ES-I3 (cell line): ENCODE measurements around the gene BLID.

Source experiments
- H3K36me3 ChIP-seq: 2 replicates; pipeline ENCODE4 v1.6.1; 2013; ENCODE audit warnings: mild to moderate bottlenecking, low read length, control low read depth, moderate library complexity; ENCODE audit not compliant: insufficient read depth
- H3K4me1 ChIP-seq: 2 replicates; pipeline ENCODE4 v1.6.1; 2013; ENCODE audit warnings: mild to moderate bottlenecking, control low read depth, low read length; ENCODE audit not compliant: insufficient read depth
- H3K9ac ChIP-seq: 2 replicates; pipeline ENCODE4 v1.6.1; 2013; ENCODE audit warnings: low read depth, mild to moderate bottlenecking, low read length, moderate library complexity
- H3K9me3 ChIP-seq: 2 replicates; pipeline ENCODE4 v1.6.1; 2013; ENCODE audit warnings: mild to moderate bottlenecking, low read length, moderate library complexity; ENCODE audit not compliant: control insufficient read depth, insufficient read depth

Gene BLID

DNA sequence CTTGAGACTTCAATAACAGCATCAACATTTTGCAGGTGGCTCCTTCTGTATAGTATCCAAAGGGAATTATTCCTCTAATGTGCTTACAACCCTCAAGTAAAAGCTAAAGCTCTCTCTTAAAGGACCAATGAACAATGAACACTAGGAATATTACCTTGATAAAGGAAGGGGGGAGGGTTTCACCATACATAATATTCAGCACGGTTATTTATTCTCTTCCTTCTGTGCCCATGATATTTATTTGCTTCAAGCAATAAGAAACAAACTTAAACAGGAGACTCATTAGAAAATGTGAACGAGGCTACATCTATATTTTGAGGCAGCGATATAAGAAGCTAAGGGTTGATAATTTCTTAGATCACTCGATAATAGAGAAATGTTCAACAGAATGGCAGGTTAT, 21.2 kb downstream of the BLID start:
- no peaks in the 10 kb centered on the region for H3K36me3 ChIP-seq
- H3K9ac ChIP-seq: no peak overlapping the region
- no peaks in the 10 kb centered on the region for H3K9me3 ChIP-seq
- H3K4me1 ChIP-seq: peaks cover 8% of the 10 kb centered on the region; the same call in 1 of the 2 replicates

DNA sequence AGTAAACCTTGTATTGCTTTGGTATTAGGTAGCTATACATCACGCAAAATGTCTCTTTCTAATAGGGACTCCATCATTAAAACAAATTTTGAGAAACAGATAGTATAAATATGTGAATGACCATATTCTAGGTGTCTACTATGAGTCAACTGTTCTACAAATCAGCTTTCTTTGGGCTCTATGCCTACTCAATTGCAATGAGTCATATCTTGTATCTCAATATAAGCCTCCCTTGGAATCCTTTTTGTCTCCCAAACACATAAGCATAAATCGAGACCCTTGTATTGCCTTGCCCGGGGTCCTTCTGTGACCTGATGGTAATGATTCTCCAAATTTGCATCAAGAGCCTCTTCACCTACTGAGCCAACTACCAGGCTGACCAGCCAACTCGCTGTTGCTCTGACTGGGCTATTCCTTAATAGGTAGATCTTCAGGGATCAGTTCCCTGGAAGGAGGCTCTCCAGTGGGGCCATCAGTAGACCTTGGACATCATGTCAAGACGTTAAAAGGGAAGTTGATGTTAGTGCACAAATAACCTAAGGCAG, 22.2 kb downstream of the BLID start:
- Histone ChIP-seq H3K4me1 (peaks cover 8% of the 10 kb centered on the region; the same call in 1 of the 2 replicates), H3K9ac (no peak overlapping the region), H3K36me3 (no peaks in the 10 kb centered on the region), H3K9me3 (no peaks in the 10 kb centered on the region)

GRCh38 chr11:122091835-122092234, 24.2 kb downstream of the BLID start:
- no peak overlapping the region for H3K9ac ChIP-seq
- no peaks in the 10 kb centered on the region for H3K36me3 ChIP-seq
- H3K4me1 ChIP-seq: no peaks in the 10 kb centered on the region

GRCh38 chr11:122089111-122089510, 26.9 kb downstream of the BLID start:
- Histone ChIP-seq H3K9ac (no peak overlapping the region), H3K9me3 (no peaks in the 10 kb centered on the region), H3K36me3 (no peaks in the 10 kb centered on the region), H3K4me1 (no peaks in the 10 kb centered on the region)

More at GRCh38 chr11:122091835-122092234, 24.2 kb downstream of the BLID start:
- H3K9me3 ChIP-seq: no peaks in the 10 kb centered on the region

GRCh38 chr11:122085712-122086111, 30.3 kb downstream of the BLID start:
- Histone ChIP-seq H3K4me1 (no peaks in the 10 kb centered on the region), H3K36me3 (no peaks in the 10 kb centered on the region), H3K9me3 (no peaks in the 10 kb centered on the region), H3K9ac (no peak overlapping the region)

GRCh38 chr11:122085264-122085663, 30.8 kb downstream of the BLID start:
- no peaks in the 10 kb centered on the region for H3K9me3 ChIP-seq
- no peaks in the 10 kb centered on the region for H3K4me1 ChIP-seq
- H3K9ac ChIP-seq: no peak overlapping the region
- no peaks in the 10 kb centered on the region for H3K36me3 ChIP-seq

GRCh38 chr11:122082205-122082604, 33.8 kb downstream of the BLID start:
- Histone ChIP-seq H3K9ac (no peak overlapping the region), H3K36me3 (no peaks in the 10 kb centered on the region), H3K4me1 (no peaks in the 10 kb centered on the region), H3K9me3 (no peaks in the 10 kb centered on the region)

DNA sequence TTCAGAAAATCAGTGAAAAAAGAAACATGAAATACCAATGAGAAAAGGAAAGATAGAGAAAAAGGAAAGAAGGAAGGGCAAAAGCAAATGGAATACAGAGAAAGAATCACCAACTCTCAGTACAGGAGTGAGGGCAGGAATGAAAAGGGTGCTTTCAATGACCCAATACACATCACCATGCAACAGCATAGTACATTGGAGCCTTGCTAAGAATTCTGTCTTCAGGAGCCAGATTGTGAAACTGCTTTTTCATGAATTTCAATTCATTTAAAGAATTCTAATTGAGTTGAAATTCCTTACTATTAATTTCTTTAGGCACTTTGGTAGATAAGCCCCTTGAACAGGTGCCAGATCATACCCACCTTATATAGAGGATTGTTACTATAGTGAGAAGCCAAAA, 34.9 kb downstream of the BLID start:
- no peaks in the 10 kb centered on the region for H3K9me3 ChIP-seq
- H3K36me3 ChIP-seq: no peaks in the 10 kb centered on the region
- H3K4me1 ChIP-seq: no peaks in the 10 kb centered on the region
- no peak overlapping the region for H3K9ac ChIP-seq

DNA sequence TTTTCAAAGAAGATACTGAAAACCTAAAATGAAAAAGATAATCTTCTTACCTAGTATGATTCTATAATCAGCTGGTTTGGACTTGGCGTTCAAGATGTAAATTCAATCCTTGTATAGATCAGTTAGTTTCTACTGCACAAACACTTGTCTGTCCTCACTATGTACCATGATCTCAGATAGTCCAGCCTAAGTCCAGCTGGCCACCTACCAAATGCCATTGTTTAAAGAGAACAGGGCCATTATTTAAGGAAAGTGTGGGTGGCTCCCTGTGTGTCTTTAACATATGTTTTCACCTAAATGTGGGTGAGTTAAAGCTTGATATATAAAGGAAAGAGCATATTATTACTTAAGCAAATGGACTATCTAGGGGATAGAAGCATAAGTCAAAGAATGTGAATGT, 38.6 kb downstream of the BLID start:
- H3K36me3 ChIP-seq: no peaks in the 10 kb centered on the region; the same call in 1 of the 2 replicates
- H3K9ac ChIP-seq: no peak overlapping the region
- H3K4me1 ChIP-seq: no peaks in the 10 kb centered on the region
- H3K9me3 ChIP-seq: no peaks in the 10 kb centered on the region

DNA sequence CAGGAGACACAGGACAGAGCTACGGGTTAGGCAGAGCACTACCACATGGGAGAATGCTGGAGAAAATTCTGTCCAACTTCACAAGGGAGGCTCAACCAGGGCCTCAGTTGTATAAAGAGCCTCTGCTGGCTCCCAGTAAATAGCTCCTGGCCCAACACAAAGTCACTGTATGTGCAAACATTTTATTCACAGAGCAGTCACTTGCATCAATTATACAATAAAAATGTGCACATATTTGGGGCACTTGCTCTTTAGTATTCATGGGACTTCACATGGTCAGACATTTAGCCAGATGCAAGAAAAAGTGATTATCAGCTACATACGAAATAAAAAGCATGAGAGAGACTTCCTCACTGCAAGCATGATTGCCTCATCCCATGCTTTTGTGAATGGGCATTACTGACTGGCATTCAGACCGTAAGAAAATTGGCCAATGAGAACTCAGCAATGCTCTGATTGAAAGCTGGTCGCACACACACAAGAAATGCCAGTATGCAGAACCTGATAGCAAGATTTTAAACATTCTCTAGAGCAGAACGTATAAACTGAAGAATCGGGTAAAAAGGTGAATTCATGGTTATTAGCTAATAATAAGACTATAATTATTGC, 39.4 kb downstream of the BLID start:
- Histone ChIP-seq H3K4me1 (no peaks in the 10 kb centered on the region), H3K9ac (no peak overlapping the region), H3K9me3 (no peaks in the 10 kb centered on the region), H3K36me3 (no peaks in the 10 kb centered on the region; the same call in 1 of the 2 replicates)

DNA sequence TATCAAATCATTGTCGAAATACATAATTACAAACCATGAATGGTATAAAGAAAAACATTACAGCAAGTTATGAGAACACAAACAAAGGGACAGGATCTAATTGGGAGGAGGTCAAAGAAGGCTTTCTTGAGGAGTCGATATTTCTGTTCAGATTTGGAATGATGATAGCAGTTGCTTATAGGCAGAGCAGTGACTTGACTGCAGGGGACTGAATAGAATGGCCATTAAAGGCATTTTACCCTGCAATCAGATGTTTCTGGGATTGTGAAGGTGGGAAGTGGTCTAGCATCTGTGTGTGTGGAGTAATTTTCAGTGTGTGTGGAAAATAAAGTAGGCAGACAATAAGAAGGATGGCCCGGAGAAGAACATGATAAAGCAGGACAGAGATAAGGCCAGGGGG, 41.0 kb downstream of the BLID start:
- no peaks in the 10 kb centered on the region for H3K4me1 ChIP-seq
- H3K9me3 ChIP-seq: no peaks in the 10 kb centered on the region
- H3K36me3 ChIP-seq: no peaks in the 10 kb centered on the region; the same call in 1 of the 2 replicates
- H3K9ac ChIP-seq: no peak overlapping the region

DNA sequence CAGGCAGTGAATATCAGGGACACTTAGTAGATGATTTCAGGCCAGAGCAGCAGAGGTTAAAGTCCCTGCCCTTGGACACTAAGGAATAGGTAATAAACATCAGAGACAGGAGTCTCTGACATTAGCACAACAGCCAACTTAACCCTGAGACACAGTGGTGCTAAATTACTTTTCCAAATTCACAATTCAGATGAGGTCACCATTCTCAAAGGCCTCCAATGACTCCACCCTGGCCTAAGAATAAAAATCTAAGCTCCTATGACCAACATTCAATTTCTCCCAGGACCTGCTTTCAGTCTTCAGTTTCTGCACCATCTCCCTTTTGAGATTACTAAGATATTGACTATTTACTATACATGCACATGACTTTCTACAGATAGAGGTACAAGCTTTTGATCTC, 42.0 kb downstream of the BLID start:
- H3K36me3 ChIP-seq: no peaks in the 10 kb centered on the region; the same call in 1 of the 2 replicates
- H3K4me1 ChIP-seq: no peaks in the 10 kb centered on the region
- no peak overlapping the region for H3K9ac ChIP-seq
- H3K9me3 ChIP-seq: no peaks in the 10 kb centered on the region

GRCh38 chr11:122071709-122072202, 44.3 kb downstream of the BLID start:
- Histone ChIP-seq H3K36me3 (no peaks in the 10 kb centered on the region; the same call in 1 of the 2 replicates), H3K9me3 (no peaks in the 10 kb centered on the region), H3K4me1 (no peaks in the 10 kb centered on the region), H3K9ac (no peak overlapping the region; the same call in 1 of the 2 replicates)

- Histone ChIP-seq H3K36me3 (no peaks in the 10 kb centered on the region), H3K4me1 (no peaks in the 10 kb centered on the region), H3K9me3 (no peaks in the 10 kb centered on the region; the same call in 1 of the 2 replicates), H3K9ac (no peak overlapping the region)
Measured at GRCh38 chr11:122069707-122070360, 46.2 kb downstream of the BLID start.

GRCh38 chr11:122068837-122069236, 47.2 kb downstream of the BLID start:
- Histone ChIP-seq H3K9ac (no peak overlapping the region), H3K4me1 (no peaks in the 10 kb centered on the region), H3K36me3 (no peaks in the 10 kb centered on the region), H3K9me3 (no peaks in the 10 kb centered on the region; the same call in 1 of the 2 replicates)
